22Rv1 (cell line): ENCODE results near the gene GBA2.

Experiments used
- ZFX ChIP-seq: fragments of 450-650 bp; IDR thresholded peaks from 2 replicates; pipeline ENCODE4 v1.6.1; 2017; ENCODE audit warnings: antibody characterized with exemption, borderline replicate concordance
- TF ChIP-seq, protein P1 (sequence below): fragments of 450-650 bp; IDR thresholded peaks from 2 replicates; pipeline ENCODE4 v1.5.1; 2017; ENCODE audit warnings: mild to moderate bottlenecking

DNA sequence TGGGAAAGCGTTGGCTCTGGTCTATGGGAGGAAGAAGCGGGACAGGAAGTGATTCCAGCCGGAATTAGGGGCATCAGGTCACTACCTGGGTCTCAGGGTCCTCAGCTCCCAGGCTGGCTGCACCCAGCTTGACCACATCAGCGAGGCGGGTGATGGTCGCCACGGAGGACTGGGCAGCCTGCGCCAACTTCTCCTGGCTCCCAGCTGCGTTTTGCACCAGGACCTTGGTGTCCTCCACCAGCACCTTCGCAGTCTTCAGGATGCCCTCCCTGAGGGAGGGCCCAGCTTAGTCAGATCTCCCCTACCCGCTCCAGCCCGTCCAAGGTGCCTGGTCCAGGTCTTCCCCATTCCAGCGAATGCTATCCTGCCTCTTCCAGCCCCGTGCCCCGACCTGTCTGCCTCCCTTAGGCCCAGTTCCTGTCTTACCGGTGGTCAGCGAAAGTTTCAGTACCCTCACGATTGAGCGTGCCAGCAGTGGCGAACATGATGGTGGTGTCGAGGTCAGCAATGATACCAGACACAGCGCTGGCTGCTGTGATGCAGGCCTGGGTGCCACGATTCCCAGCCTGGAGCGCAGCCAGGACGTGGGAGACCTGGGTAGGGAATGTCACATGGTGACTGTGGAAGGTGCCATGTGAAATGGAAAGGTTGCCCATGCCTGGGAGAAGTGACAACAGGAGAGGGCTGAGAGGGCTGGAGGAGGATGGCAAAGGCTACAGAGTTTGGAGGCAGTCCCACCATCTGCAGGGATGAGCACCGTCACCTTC lies 44.9 kb downstream of the GBA2 start:
- TF ChIP-seq, protein P1, sequence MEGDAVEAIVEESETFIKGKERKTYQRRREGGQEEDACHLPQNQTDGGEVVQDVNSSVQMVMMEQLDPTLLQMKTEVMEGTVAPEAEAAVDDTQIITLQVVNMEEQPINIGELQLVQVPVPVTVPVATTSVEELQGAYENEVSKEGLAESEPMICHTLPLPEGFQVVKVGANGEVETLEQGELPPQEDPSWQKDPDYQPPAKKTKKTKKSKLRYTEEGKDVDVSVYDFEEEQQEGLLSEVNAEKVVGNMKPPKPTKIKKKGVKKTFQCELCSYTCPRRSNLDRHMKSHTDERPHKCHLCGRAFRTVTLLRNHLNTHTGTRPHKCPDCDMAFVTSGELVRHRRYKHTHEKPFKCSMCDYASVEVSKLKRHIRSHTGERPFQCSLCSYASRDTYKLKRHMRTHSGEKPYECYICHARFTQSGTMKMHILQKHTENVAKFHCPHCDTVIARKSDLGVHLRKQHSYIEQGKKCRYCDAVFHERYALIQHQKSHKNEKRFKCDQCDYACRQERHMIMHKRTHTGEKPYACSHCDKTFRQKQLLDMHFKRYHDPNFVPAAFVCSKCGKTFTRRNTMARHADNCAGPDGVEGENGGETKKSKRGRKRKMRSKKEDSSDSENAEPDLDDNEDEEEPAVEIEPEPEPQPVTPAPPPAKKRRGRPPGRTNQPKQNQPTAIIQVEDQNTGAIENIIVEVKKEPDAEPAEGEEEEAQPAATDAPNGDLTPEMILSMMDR, result no peak
- TF ChIP-seq ZFX, result no peak
